NCI-H524 treated with DMSO at 0.1 percent for 48 hours (cell line): ENCODE results near the gene SLC4A7.
A peak's percentile ranks its signal among the peaks of the same experiment; 100 is the strongest.
"Not testable (repeated sequence)": the region's sequence is repeated elsewhere in the genome, so short reads cannot be mapped to it uniquely, and the experiment has no call there.

ENCODE experiments used
- DNase-seq: peaks from one replicate; lab custom pipeline; 2025; lab: John Stamatoyannopoulos, UW

The SLC4A7 gene

DNA sequence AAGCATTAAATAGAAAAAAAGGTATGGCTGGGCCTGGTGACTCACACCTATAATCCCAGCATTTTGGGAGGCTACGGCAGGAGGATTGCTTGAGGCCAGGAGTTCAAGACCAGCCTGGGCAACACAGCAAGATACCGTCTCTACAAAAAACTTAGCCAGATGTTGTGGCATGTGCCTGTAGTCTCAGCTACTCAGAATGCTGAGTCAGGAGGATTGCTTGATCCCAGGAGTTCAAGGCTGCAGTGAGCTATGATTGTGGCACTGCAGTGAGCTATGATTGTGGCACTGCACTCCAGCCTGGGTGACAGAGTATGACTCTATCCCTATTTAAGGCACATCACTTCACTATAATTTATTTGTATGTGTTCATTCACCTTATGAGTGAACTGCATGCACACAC, 54.3 kb downstream of the SLC4A7 start:
- DNase-seq, result no peak

- no peak for DNase-seq
These were observed 55.7 kb downstream of the SLC4A7 start for GRCh38 chr3:27428446-27428845.

DNA sequence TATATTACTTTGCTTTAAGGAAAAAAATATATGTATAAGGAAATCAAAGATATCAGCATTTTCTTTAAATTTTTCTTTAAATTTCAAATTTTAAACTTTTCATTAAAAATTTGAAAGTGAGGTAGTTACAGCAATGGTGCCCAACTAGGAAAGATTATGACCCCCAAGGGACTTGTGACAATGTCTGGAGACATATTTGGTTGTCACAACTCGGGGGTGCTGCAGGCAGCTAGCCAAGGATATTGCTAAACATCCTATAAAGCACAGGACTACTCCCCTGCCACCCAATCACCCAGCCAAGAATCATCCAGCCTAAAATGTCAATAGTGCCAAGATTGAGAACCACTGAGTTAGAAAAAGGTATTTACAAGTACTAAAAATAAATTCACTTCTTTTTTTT, 57.3 kb downstream of the SLC4A7 start:
- DNase-seq, result no peak

- DNase-seq, result no peak
These were observed 58.2 kb downstream of the SLC4A7 start for GRCh38 chr3:27425896-27426565.

DNA sequence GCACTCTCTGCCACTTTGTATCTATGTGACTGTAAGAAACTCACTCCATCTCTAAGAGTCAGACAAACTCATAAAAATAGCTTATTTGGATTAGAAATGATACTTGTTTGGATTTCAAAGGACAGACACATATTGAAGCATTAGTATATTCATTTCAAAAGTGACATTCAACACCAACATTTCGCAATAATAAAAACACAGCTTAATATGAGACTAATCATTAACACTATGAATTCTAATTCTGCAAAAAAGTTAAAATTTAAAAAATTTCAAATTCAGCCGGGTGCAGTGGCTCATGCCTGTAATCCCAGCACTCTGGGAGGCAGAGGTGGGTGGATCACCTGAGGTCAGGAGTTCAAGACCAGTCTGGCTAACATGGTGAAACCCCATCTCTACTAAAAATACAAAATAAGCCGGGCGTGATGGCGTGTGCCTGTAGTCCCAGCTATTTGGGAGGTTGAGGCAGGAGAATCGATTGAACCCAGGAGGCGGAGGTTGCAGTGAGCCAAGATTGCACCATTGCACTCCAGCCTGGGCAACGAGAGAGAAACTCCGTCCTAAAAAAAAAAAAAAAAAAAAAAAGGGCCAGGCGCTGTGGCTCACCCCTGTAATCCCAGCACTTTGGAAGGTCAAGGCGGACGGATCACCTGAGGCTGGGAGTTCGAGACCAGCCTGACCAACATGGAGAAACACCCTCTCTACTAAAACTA, 59.2 kb downstream of the SLC4A7 start:
- DNase-seq, result not testable (repeated sequence)

- DNase-seq, result no peak
These were observed 60.7 kb downstream of the SLC4A7 start for GRCh38 chr3:27423463-27423862.

GRCh38 chr3:27422617-27423016, 61.6 kb downstream of the SLC4A7 start:
- no peak for DNase-seq

DNA sequence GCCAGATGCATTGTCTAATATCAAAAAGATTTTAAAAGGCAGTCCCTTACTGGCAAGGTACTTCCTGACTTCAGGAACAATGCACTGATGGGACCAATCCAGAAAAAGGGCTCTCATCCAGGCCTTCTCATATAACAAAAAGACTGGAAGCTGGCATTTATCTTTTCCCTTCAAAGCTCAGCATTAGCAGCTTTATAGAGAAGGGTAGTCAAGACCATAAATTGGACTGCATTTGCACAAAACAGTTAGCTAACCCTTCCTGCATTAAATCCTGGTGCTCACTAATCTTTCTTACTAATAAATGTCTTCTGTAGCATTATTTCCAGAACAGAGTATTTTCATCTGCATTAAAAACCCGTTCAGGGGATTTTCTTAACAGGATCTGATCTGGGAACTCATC, 69.0 kb downstream of the SLC4A7 start:
- DNase-seq, result no peak

GRCh38 chr3:27392950-27393679, 91.1 kb downstream of the SLC4A7 start:
- no peak for DNase-seq

DNA sequence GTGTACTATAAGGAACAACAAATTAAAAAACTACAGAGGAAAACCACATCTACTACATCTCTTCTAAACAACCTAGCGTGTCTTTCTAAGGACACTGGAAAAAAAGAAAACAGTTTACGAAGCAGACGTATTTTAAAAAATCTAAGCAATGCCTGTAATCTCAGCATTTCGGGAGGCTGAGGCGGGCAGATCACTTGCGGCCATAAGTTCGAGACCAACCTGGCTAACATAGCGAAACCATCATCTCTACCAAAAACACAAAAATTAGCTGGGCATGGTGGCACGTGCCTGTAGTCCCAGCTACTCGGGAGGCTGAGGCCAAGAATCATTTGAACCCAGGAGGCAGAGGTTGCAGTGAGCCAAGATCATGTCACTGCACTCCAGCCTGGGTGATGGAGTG, 91.8 kb downstream of the SLC4A7 start:
- not testable (repeated sequence) for DNase-seq

- DNase-seq, result no peak
These were observed 92.4 kb downstream of the SLC4A7 start for GRCh38 chr3:27391796-27392195.

DNA sequence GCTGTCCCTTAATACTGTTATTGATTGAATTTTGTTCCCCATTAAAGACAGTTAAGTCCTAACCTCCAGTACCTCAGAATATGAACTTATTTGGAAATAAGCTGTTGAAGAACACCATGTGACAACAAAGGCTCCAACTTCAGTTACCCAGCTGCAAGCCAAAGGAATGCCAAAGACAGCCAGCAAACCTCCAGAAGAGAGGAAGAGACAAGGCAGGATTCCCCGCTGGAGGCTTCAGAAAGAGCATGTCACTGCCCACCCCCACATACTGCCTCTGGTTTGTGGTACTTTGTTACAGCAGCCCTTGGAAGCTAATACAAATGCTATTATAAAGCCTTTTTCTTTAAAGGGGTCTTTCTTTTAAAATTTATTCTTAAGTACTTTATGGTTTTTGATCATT, 96.6 kb downstream of the SLC4A7 start:
- no peak for DNase-seq

DNA sequence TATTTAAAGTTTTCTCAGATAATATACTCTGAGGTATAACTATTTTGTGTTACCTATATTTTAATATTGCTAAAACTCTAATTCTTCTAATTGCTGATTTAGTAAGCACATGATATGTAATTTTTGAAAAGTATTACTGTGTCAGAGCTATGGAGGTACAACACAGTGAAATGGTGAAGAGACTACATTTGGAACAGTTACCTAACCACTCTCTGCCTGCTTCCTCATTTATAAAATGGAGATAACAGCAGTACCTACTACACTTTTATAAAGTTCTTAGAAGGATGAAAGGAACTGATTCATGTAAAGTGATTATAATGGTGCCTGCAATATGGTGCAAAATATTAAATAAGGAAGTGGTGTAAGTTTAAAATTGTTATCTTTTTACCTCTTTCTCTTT, 98.7 kb downstream of the SLC4A7 start:
- DNase-seq, result no peak

DNA sequence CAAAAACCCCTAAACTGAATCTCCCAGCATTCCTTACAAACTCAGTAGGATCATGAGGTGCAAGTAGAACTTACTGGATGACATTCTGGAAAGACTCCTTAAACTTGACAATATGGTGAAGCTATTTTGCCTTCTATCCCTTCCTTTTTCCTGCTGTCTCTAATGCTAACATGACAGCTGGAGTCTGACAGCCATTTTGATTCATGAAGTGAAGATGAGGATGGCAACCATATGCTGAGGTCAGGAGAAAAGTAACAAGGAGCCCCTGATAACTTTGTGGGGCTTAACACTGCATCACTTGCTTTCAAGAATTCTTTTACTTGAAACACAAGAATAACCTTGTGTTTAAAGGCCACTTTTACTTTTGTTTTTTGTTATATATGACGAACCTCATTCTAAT, 100.0 kb downstream of the SLC4A7 start:
- no peak for DNase-seq

- no peak for DNase-seq
These were observed 103.5 kb downstream of the SLC4A7 start for GRCh38 chr3:27380433-27381357.

- DNase-seq, result no peak
These were observed 105.9 kb downstream of the SLC4A7 start for GRCh38 chr3:27378331-27378730.

- no peak for DNase-seq
These were observed 107.9 kb downstream of the SLC4A7 start for GRCh38 chr3:27376109-27376772.

DNA sequence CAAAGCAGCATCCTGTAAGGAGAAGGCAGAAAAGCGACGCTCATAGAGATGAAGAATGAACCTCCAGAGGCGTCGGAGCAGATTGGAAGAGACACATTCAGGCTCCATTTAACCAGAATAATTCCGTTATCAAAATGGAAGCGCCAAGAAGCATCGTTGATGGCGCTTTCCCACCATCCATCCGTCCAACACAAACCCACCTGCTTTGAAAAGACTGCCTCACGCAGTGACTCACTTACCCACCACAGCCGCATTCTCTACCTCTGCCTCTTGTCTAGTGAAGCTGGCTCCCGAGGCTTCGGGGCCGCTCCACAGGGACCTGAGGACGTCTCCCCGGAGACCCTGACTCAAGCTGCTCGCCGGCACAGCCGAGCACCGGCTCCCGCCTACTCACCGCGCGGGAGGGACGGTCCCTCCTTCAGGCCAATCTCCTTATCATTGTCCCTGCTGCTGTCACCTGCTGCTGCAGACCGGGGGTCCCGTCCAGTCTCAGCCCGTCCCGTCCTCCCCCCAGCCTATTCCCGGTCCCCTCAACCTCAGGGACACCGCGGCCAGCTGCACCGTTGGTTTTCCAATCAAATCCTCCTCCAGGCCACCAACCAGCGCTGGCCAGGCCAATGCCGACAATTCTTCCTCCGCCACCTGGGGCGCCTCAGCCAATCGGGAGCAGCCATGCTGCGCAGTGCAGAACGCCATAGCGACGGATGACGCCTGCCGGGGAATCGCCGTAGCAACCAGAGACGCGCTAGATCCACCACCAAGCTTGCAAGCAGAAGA, 115.2 kb downstream of the SLC4A7 start, which contains the start of gene NEK10:
Gene NEK10 (minus strand): TSS at position 553 of the 777 bp plus-strand sequence. CDS start 16,501 bp downstream, outside the sequence.
- DNase-seq, result peak; percentile 58

DNA sequence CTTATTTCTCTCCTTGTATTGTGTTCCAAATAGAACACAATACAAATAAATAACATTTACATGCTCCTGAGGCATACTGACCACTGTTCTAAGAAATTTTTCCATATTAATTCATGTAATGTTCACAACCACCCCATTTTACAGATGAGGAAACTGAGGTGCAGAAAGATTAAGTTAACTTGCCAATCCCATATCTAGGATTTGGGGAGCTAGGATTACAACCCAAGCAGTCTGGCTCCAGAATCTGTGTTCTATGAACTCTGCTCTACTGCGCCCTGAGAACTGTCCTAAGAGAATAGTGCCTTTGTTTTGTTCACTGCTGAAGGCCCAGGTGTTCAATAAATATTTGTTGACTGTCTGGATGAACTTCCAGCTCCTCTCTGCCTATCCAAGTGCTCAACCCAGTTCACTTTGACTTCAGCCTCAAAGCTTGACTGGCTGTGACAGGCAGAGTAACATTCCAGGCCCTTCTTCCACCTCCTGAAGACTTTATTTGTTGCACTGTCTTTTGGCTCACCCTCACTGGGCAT, 118.1 kb downstream of the SLC4A7 start:
- DNase-seq, result no peak
